NK-92 (cell line): ENCODE results near the gene B4GAT1.
"Not testable (repeated sequence)": the region's sequence is repeated elsewhere in the genome, so short reads cannot be mapped to it uniquely, and the experiment has no call there.

ENCODE experiments used
- DNase-seq: peaks from one replicate; lab custom pipeline; 2025; ENCODE audit not compliant: unreplicated experiment; lab: John Stamatoyannopoulos, UW

Gene B4GAT1

DNA sequence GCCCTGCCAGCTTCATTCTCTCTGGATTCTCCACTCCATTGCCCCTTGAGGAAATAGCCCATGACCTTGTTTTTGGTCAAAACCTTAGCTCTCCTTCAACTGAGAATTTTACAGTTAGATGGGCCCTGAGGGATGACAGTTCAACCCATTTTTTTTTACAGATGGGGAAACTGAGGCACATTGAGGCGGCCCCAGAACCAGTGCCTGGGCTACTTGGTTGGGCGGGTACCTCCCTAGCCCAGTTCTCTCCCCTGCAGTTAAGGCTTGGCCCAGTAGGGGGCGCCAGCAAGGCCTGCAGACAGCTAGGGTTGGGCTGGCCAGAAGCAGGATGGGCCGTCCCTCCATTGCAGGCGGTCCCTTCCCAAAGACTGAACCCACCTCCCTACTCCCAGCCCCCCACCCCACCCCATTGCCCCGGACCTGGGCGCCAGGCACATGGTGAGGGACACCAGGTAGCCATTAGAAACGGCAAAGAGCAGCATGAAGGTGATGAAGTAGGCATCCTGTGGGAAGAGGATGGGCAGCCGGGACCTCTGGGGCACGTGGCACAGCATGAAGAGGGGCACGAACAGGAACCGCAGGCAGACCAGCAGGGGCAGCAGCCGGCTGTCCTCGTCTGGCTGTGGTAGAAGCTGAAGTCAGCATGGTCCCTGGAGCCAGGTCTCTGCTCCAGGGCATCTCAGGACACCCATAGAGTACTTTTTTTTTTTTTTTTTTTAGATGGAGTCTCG is 16.5 kb upstream of the B4GAT1 start:
- no peak for DNase-seq

DNA sequence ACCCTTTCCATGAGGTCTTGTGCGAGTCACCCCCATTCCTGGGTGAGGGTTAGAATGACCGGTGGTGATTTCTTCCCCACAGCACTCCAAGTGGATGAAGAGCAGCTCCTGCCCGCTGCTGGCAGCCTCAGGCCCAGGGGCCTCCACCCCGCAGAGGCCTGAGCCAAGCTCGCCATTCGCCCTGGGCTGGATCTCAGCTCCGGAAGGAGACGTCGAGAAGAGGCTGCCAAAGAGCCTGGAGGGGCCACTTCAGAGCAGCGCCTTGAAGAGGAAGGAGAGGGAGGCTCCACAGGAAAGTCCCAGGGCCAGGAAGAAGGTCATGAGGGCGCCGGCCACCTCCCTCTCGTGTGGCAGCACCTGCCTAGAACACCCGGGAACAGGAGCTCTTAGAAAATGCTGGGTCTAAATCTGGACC is 15.8 kb upstream of the B4GAT1 start:
- no peak for DNase-seq

DNA sequence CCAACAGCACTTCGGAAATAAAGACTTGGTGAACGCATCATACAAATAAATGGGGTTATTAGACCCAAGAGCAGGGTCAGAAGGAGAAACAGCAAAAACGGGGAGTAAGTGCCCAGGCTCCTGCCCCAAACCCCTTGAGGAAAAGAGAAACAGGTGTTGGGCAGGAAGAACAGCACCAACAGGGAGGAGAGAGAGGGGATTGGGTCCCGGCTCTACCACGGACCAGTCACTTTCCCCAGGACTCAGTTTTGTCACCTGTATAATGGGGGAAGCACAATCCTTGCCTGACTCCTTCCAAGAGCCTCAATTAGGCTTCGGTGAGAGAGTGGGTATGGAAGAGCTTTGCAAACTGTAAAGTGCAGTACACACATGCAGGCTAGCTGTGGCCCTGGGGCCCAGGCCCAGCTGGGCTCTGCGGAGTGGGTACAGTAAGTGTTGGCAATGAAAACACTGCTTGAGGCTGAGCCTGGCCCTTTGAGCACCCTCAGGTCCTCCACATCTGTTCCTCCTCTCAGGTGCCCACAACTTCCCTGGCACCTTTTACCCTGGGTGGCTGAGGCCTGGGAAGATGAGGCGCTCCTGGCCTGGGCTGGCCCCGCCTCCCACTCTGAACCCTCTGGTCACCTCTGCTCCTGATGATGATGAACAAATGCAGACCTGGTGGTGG is 15.2 kb upstream of the B4GAT1 start:
- no peak for DNase-seq

DNA sequence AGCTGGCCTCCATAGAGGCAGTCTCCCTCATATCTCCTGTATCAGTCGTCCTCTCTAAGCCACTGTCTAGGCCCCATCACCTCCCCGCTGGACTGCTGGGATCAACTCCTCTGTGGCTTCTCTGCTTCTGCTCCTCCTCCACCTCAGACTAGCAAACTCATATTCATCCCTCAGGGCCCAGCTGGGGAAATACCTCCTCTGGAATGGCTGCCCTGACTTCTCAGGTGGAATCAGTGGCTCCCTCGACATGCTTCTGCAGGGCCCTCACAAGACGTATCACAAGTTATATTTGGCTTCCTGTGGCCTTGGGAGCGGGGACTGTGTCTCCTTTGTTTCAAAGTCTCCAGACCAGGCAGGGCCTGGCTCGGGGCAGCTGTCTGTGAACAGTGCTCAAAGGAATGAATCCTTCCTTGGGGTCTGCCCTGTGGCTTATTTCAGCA is 14.1 kb upstream of the B4GAT1 start:
- DNase-seq: no peak

GRCh38 chr11:66360406-66361073 is 13.1 kb upstream of the B4GAT1 start:
- no peak for DNase-seq

GRCh38 chr11:66359662-66360087 is 12.2 kb upstream of the B4GAT1 start:
- DNase-seq: no peak

DNA sequence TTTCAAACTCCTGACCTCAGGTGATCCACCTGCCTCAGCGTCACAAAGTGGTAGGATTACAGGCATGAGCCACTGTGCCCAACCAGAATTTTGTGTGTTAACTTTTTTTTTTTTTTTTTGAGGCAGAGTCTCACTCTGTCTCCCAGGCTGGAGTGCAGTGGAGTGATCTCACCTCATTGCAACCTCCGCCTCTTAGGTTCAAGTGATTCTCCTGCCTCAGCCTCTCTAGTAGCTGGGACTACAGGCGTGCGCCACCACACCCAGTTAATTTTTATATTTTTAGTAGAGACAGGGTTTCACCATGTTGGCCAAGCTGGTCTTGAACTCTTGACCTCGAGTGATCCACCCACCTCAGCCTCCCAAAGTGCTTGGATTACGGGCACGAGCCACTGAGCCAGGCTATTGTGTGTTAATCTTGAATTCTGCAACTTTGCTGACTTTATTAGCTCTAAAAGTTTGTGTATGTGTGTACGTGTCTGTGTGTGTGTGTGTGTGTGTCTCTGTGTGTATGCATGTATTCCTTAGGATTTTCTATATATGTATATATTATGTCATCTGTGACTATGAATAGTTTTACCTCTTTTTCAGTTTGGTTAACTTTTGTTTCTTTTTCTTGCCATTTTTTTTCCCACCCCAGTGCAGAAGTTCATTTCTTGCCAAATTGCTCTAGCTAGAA is 3.3 kb upstream of the B4GAT1 start:
- DNase-seq: not testable (repeated sequence)

- no peak for DNase-seq
Measured at GRCh38 chr11:66349084-66349386, 1.6 kb upstream of the B4GAT1 start.

DNA sequence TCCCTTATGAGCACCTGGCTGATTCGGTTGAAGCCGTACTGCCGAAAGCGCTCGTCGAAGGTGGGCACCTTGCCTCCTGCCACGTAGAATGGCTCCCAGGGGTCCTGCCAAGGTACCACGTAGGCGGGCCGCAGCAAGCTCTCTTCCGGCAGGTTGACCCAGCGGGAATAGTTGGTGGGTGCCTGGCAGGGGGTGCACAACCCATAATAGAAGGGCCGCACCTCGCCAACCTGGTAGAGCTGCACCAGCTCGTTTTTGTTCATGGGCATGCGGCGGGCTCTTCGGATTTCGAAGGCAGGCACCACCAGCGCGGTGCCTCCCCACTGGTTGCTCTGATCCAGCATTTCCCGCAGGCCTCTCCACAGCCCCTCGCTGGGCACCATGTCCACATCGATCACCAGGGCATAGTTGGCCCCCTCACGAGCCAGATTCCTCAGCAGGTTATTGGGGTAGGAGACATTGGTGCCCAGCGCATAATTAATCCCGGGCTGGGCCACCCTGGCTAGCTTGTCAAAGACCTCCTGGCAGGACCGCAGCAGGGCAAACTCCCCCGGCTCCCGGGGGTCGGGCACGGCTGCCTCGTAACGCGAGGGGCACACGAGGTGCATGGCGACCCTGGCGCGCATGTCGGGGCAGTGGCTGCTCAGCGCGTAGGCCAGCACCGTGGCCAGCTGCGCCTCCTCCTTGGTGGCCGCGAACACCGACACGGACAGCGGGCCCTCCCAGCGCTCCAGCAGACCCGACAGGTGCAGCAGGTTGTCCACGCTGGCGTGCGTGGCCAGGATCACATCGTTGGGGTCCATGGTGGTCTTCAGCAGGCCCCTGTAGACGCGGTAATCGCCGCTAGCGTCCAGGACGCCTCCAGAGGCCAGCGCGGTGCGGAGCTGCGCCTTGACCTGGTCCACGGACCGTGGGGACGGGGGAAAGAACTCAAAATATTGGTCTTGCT is 679 bp downstream of the B4GAT1 start:
- DNase-seq: no peak

- DNase-seq: no peak
Measured at GRCh38 chr11:66345316-66345649, 2.1 kb downstream of the B4GAT1 start.

DNA sequence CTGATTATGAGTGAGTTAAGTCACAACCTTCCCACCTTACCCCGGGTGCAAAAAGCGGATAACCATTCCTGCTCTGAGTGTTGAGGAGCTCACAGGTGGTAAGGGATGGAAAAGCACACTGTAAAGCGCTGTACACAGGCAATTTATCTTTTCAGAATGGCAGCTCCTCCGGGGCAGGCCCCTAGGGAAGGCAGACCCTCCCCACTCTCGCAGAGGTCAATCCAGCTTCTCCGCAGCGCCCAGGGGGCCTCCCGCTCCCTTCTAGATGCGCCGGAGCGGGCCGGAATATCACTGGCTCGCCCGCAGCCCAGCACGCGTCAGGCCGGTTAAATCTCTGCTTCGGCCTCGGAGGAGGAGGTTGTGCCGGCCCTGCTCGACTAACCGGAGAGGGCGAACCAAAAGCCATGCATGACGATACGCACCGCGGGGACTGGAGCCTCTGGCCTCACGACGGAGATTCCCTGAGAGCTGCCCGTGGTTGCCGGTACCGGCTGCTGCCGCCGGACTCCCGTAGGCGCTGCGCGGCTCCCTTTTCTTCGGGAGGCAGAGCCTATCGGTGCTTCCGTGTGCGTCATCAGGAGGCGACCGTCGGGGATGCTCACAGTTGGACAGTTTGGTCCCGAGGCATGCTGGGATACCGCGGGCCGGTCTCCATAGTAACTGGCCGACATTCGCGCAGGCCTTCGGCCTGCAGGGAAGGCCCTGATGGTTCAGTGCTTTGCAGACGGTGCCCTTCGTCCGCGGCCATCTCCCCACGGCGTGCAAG is 2.7 kb downstream of the B4GAT1 start, which contains the start of gene BRMS1:
Gene BRMS1 (minus strand): TSS at position 555 of the 766 bp plus-strand sequence. CDS start 2,870 bp downstream, outside the sequence.
- peak; percentile 73 for DNase-seq

- DNase-seq: no peak
Measured at GRCh38 chr11:66343176-66343575, 4.3 kb downstream of the B4GAT1 start.

- DNase-seq: no peak
Measured at GRCh38 chr11:66341502-66342126, 5.8 kb downstream of the B4GAT1 start.

DNA sequence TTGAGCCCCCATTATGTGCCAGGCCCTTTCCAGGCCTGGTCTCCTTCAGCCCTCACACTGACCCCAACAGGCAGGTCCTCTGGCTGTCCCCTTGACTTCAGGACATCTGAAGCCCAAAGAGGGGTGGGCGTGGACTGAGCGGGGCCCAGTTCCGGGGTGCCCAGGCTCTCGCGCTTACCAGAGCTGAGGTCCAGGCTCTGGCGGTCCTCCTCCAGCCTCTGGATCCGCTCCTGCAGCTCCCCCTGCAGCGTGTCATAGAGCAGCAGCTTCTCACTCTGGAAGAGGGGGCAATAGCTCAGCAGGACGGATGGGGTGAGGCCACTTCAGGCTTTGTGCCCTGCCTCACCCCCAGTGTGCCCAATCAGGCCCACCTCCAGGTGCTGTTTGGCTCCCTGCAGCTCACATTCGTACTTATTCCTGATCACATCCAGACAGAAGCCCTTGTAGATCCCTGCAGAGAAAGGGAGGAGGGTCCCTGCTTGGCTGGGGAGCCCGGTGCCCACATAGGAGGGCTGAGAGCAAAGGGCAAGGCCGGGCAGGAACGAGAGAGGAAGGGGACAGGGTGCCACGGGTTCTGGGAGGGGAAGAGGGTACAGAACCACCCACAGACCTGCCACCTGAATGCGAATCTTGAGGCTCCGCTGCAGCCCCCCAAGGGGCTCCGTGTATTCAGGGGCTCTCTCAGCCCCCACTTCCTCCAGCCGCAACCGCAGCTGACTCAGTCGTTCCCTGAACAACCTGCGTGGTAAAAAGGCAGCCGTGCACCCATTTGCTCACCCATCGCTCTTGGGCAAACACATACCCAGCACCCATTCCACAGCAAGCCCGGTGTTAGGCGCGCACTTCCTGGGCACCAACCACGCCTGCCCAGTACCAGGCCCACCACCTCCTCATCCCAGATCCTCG is 6.6 kb downstream of the B4GAT1 start:
- DNase-seq: no peak

- no peak for DNase-seq
Measured at GRCh38 chr11:66339686-66340483, 7.5 kb downstream of the B4GAT1 start.

- DNase-seq: no peak
Measured at GRCh38 chr11:66339162-66339675, 8.2 kb downstream of the B4GAT1 start.
